GM19455 (cell line): ENCODE results near the gene CS.
"Not testable (repeated sequence)": the region's sequence is repeated elsewhere in the genome, so short reads cannot be mapped to it uniquely, and the experiment has no call there.

Source experiments
- ATAC-seq: cut with Tn5 transposase; IDR thresholded peaks from one replicate; pipeline ENCODE4 v1.9.1; 2021; ENCODE audit not compliant: unreplicated experiment

The CS gene

DNA sequence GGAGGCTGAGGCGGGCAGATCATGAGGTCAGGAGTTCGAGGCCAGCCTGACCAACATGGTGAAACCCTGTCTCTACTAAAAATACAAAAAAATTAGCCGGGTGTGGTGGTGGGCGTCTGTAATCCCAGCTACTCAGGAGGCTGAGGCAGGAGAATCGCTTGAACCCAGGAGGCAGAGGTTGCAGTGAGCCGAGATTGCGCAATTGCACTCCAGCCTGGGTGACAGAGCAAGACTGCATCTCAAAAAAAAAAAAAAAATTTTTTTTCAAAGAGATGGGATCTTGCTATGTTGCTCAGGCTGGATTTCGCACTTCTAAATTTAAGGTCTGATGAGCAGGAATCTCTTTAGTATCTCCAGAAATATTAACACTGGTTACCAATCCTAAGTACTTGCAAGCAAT lies 21.5 kb upstream of the CS start:
- ATAC-seq, result not testable (repeated sequence)

DNA sequence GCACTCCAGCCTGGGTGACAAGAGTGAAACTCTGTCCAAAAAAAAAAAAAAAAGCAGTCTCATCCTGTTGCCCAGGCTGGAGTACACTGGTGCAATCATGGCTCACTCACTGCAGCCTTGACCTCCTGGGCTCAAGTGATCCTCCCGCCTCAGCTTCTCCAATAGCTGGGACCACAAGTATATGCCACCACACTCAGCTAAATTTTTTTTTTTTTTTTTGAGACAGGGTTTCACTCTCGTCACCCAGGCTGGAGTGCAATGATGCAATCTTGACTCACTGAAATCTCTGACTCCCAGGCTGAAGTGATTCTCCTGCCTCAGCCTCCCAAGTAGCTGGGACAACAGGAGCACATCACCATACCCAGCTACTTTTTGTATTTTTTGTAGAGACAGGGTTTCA lies 20.9 kb upstream of the CS start:
- ATAC-seq, result no peak

DNA sequence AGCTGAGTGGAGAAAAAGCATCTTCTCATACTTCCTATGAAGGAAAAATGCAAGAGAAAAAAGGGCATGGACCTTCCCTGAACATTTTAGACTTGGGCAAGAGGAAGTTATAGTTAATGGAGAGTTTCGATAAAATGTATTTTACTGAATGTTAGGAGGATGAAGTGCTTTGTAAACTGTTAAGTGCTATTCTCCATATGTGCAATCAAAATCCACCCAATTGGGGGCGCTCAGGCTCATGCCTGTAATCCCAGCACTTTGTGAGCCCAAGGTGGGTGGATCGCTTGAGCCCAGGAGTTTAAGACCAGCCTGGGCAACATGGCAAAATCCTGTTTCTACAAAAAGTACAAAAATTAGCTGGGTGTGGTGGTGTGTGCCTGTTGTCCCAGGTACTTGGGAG lies 17.5 kb upstream of the CS start:
- no peak for ATAC-seq

DNA sequence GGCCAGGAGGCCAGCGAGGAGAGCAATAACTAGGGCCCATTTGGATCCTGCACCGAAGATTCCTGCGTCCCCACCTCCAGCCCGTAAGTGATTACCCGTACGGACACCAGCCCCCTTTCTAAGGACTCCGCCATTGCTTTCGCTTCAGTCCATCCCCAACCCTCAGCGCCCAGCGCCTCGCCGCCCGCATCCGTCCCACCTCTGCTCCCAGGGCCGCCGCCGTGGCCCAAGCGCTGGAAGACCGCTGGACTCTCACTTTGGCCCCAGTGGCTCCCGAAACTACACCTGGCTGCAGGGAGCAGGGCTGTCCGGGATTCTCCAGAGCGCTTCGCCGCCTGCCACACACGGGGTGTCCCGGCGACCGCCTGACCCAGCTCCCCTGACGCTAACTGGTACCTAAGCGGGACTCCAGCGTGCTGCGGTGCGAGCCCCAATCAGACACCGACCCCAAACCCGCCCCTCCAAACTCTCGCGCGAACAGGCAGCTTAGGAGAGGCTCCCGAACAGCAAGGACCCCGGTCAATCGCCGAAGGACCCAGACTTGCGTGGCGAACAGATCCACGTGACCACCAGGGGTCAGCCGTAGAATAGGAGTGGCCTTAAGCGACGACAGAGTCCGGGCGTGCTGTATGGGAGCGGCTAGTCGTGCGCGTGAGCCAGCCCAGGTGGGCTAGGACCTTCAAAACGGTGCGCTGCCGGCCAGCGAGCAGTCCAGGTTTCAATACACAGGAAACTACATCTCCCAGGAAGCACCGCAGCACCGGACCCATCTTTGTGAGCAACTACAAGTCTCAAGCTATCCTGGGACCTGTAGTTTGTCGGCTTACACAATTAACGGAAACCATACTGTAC lies 15.7 kb upstream of the CS start, which contains the start of gene CNPY2:
TSS of gene CNPY2 (minus strand) at position 367 of the 852 bp plus-strand sequence. CDS start 771 bp downstream, outside the sequence.
- ATAC-seq, result peak; percentile 89

DNA sequence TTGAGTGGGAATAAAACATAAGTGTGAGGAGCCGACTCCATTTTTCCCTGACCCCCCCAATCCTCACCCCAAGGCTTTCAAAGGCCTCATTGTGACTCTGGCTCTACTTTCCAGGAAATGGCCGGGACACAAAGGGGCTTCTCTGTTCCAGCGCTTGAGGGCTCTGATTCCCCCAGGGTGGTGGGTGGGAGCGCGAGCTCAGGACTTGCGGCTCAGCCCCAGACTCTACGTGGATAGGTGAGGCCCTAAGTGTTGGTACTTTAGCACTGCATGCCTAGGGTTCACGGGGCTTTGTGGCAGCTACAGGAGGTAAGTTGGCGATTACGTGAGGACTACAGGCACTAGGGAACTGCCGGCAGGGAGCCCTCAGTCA lies 15.1 kb upstream of the CS start:
- no peak for ATAC-seq

DNA sequence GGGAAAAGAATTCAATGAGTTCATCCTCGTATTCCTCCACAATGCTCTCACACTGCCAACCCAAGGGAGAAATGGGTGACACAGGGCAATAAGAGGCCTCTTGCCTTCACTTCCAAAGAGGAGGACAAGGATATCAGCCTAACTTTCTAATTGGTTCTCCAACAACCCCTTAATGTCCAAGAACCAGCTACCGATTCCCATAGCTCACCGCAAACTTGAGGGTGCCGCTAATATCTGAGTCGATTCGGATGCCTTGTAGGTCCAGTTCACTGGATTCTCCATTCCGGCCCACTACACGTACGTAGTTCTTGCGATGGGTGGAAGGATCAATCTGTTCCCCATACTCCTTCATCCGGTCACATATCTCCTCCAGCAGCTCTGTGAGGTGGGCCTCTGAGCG lies 10.9 kb upstream of the CS start:
- ATAC-seq, result no peak

DNA sequence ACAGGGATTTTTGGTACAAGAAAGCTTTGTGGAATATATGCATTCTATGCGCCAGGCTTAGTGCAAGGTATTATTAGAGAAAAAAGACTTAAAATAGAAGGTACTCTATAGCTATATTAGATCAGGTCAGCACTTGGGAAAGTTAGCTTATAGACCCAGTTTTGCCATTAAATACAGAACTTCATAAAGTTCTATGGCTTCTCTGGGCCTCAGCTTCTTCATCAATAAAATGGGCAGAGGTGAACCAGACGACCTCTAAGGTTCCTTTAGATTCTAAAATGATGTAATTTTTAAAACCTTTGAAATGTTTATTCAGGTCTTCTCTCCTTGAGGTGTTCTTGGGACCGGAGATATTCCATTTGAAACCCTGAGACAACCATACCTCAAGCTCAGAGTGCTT lies 8.6 kb upstream of the CS start:
- no peak for ATAC-seq

DNA sequence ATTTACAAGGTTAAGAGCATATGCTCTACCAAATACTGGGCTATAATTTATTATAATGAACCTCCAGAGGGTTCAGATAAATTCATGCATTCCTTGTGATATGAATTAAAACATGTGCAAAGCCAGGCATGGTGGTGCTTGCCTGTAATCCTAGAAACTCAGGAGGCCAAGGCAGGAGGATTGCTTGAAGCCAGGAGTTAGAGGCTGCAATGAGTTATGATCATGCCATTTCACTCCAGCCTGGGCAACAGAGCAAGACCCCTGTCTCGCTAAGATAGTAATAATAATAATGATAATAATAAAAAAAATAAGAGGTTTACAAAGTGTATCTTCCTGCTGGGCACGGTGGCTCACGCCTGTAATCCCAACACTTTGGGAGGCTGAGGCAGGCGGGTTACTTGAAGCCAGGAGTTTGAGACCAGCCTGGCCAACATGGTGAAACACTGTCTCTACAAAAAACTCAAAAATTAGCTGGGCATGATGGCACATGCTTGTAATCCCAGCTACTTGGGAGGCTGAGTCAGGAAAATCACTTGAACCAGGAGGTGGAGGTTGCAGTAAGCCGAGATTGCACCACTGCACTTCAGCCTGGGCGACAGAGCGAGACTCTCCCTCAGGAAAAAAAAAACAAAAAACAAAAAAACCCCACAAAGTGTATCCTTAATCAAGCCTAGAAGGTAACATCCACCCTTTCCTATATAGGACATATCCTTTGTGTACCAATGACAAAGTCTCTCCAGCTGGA lies 7.3 kb upstream of the CS start:
- no peak for ATAC-seq

DNA sequence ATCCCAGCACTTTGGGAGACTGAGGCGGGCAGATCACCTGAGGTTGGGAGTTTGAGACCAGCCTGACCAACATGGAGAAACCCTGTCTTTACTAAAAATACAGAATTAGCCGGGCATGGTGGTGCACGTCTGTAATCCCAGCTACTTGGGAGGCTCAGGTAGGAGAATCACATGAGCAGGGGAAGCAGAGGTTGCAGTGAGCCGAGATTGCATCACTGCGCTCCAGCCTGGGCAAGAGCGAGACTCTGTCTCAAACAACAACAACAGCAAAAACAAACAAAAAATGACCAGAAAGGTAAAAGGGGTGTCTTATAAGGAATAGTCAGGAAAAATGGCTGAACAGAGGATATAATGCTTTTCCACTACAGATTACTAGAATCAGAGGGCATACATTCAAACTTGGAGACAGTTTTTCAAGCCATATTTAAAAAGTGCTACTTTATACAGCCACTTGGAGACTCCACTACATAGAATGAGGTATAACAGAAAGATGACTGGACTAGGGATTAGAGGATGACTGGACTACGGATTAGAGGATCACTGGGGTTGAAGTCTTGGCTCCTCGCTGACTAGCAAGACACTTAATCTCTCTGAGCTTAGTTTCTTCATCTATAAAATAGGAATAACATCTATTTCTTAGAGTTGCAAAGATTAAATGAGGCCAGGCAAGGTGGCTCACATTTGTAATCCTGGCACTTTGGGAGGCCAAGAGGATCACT lies 4.9 kb upstream of the CS start:
- ATAC-seq, result no peak

DNA sequence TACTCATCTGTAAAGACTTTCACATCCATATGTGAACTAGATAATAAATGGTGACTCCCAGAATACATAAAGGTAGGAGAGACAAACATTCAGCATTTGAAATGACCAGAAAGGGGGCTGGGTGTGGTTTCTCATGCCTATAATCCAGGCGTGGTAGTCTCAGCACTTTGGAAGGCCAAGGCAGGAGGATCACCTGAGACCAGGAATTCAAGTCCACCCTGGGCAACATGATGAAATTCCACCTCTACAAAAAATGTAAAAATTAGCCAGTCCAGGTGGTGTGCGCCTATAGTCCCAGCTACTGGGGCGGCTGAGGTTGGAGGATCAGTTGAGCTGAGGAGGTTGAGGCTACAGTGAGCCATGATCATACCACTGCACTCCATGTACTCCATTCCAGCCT lies 4.1 kb upstream of the CS start:
- ATAC-seq, result no peak

DNA sequence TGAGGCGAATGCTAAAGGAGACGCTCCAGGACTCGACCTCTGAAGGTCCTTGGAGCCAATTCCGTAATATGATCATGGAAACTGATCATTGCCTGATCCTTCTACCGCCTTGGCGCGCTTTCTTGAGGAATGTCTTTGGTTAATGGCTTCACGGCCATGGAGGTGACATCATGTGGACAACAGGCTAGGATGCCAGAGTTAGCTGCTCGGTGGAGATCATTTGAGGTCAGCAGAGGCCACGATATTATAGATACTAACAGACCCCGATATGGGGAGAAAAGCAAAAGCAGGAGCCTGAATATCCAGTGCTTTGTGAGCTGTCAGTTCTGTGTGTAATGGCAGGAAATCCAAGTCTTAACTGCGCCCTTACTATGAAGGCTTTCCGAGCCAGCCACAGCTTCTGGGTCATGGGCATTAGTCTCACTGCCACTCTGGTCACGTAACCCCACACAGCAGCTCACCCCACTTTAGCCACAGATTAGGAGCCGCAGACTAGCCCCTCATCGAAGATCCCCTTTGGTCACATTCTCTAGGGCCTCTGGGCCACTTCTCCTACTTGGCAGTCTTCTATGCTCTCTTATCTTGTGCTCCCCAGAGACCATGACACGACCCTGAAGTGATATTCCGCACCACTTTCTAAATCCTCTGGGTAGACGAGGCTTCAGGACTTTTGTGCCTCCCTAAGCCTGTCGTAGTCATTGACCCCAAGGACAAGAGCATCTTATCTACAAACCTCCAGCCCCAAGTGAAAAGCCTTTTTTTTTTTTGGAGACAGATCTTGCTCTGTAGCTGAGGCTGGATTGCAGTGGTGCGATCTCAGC lies 724 bp upstream of the CS start:
- ATAC-seq, result no peak

DNA sequence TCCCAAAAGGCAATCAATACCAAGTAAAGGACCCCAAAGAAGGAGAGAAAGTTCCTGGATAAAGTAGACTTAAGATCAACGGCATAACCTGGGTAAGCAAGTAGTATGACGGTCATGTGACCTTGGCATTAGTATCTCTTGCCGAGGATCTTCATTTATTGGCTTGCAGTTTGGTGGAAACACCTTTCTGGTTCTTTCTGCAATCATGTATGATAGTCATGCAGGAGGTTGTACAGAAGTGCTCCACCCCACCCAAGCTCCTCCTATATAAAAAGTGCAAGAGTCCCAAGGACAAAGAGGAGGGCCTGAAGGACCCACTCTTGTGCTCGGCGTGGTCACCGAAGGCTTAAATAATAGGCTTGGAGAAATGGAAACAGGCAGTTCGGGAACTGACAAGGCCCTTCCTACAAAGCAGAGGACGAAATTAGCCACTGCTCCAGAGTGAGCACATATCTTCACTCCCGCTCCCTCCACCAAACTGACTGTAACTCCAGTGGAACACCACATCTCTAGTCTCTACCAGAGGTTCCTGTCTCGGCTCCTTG lies 750 bp downstream of the CS start:
- peak; percentile 12 for ATAC-seq

DNA sequence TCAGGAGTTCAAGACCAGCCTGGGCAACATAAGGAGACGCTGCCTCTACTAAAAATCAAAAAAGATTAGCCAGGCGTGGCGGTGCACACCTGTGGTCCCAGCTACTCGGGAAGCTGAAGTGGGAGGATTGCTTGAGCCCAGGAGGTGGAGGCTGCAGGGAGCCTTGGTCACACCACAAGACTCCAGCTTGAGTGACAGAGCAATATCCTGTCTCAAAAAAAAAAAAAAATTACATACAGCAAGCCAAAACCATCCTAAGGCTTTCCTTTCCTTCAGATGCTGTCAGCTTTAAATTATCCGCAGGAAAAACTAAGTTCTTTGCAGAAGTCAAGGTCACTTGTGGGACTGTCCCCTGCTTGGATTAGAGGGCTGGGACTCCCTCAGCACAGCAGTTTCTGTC lies 1.3 kb downstream of the CS start:
- ATAC-seq, result no peak

DNA sequence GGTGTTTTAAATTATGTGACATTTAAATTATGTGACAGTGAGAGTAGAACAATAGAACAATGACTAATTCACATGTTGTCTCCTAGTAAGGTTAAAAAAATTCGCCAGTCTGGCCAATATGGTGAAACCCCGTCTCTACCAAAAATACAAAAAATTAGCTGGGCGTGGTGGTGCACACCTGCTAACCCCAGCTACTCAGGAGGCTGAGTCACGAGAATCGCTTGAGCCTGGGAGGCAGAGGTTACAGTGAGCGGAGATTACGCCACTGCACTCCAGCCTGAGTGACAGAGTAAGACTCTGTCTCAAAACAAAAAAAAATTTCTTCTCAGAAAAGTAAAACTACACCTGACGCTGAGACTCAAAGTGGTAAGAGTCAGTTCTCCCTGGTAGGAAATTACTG lies 2.7 kb downstream of the CS start:
- no peak for ATAC-seq

DNA sequence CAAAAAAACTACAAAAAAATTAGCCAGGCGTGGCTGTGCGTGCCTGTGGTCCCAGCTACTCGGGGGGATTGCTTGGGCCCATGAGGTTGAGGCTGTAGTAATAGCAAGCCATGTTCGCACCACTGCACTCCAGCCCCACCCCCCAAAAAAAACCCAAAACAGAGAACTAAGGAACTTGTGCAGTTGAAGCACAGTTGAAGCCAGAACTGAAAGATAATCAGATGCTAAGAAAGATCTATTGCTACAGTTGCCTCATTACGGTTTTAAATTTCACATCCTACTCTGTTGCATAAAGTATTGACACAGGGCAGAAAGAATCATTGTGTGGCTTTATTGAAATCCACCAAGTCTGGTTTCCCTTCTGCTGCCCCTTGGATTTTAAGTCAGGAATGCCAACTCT lies 3.8 kb downstream of the CS start:
- ATAC-seq, result no peak

DNA sequence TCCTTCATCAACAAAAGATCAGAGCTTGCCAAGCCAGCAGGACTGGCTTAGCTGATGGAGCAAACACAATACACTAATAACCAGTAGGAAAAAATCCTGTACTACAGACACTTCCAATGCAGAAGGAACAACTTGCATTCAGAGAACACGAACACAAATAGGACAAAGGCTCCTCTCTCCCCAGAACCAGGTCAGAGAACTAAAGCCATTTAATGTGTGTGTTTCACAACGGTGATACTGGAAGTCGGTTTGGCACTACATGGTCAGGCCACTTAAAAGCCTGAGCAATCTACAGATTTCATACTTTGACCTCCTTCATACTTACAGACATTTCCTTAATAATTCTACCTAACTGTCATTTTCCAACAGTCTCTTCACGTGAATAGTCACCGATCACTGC lies 6.3 kb downstream of the CS start:
- ATAC-seq, result no peak

DNA sequence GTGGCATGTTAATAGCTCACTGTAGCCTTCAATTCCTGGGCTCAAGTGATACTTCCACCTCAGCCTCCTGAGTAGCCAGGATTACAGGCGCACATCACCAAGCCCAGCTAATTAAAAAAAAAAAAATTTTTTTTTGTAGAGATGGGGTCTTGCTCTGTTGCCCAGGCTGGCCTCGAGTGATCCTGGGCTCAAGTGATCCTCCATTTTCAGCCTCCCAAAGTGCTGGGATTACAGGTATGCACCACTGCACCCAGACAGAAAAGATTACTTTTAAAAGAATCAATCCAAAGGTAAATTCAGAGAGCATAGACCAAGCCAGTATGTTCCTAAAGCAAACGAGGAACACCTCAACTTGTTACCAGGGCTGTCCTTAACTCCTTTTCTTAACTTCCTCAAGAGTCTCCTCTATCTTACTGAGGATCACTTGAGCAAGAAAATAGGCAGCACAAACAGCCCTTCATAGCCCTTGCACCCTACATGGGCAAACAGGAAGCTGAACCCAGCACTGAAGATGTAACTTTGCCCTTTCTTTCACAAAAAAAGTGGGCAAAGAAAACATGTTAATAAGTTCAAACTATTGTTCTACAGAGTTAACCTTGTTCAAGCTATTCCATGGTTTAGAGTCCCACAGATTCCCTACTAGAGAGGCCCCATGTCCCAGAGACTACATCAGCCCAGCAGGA lies 11.3 kb downstream of the CS start:
- no peak for ATAC-seq

DNA sequence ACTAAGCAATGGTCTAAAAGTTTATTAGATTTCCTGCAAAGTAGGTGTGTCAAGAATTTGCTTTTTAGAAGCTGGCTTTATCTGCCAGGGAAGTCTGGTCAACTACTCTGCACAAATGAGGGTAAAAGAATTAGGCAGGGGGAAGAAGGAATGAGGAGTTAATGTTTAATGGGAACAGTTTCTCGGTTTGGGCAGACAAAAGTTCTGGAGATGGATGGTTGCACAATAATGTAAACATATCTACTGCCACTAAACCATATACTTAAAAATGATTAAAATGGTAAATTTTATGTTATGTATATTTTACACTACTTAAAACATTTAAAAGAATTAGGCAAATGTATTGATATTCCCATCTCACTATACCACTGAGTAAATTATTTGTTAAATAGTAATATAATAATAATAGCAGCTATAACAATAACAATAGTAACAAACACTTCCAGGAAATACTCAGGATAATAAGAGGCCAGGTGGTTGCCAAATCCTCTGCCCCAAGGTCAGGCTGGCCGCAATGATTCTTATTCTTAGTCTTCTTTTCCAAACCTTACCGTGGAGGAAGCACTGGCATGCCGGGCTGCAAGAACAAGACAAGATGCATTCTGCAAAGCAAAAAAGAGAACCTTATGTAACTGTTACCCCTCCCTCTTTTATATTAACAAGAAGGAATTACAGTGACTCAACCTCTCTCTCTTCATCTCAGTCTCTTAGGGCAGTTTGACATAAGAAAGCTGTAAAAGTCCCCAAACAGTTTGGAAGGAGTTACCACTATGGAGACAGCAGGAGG lies 13.9 kb downstream of the CS start:
- ATAC-seq, result no peak

DNA sequence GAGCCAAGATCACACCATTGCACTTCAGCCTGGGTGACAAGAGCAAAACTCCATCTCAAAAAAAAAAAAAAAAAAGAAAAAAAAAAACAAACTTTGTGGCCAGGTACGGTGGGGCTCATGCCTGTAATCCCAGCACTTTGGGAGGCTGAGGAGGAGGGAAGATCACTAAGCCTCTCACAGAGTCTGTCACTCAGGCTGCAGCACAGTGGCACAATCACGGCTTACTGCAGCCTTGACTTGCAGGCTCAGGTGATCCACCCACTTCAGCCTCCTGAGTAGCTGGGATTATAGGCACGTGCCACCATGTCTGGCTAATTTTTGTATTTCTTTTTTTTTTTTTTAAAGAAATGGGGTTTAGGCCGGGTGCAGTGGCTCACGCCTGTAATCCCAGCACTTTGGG lies 15.9 kb downstream of the CS start:
- ATAC-seq, result not testable (repeated sequence)
